CD4-positive, alpha-beta T cell treated with Interferon alpha-2 for 1 hour (primary cell): ENCODE results near the gene SPNS1.

Experiments
- DNase-seq, 2 donors: peaks; one replicate each; pipeline ENCODE4 v3.0.0-alpha.2; 2020 to 2022

The SPNS1 gene

GRCh38 chr16:29030086-29030840 is 55.7 kb downstream of the SPNS1 start:
- DNase-seq = no peak
